Measurements from ENCODE around the gene CTLA4. TPM values are rescaled to one million over a fixed set of nuclear protein-coding genes. Genes with fewer than 3 reads are reported as not detected.
"Not testable (repeated sequence)": the region's sequence is repeated elsewhere in the genome, so short reads cannot be mapped to it uniquely, and the experiment has no call there.

CTLA4 gene
- total and polyA plus RNA-seq, 2 experiments from 2014 or later = not detected

DNA sequence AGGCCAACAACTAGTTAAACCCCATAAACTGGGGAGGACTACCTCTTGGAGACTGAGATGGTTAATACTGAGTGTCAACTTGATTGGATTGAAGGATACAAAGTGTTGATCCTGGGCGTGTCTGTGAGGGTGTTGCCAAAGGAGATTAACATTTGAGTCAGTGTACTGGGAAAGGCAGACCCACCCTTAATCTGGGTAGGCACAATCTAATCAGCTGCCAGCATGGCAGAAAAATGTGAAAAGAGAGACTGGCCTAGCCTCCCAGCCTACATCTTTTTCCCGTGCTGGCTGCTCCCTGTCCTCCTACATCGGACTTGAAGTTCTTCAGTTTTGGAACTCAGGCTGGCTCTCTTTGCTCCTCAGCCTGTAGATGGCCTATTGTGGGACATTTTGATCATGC, 13.6 kb downstream of the CTLA4 start:
- H4K20me1 ChIP-seq (replicated peaks; ENCODE audit: insufficient read depth); H3K27ac Mint-ChIP-seq; ATAC-seq; H3K9me3 Mint-ChIP-seq; H3K79me2 ChIP-seq (replicated peaks; ENCODE audit: insufficient read depth); H3K4me3 Mint-ChIP-seq; H3K4me1 Mint-ChIP-seq; H3K27me3 Mint-ChIP-seq (ENCODE audit: insufficient read depth, low read depth, poor library complexity); H3K27ac ChIP-seq (ENCODE audit: low read depth); H3F3A ChIP-seq (replicated peaks; ENCODE audit: low read depth); H2AFZ ChIP-seq; H3K27me3 ChIP-seq (ENCODE audit: insufficient read depth); H3K36me3 Mint-ChIP-seq (ENCODE audit: low read depth); H3K36me3 ChIP-seq (ENCODE audit: insufficient read depth); H3K4me1 ChIP-seq (ENCODE audit: insufficient read depth); H3K4me3 ChIP-seq; H3K4me2 ChIP-seq; DNase-seq (ENCODE audit: low spot score): not testable (repeated sequence)
- H3K9me2 ChIP-seq (ENCODE audit: insufficient read depth) = peaks cover 11% of the 10 kb centered on the region; the same call in 1 of the 2 replicates

DNA sequence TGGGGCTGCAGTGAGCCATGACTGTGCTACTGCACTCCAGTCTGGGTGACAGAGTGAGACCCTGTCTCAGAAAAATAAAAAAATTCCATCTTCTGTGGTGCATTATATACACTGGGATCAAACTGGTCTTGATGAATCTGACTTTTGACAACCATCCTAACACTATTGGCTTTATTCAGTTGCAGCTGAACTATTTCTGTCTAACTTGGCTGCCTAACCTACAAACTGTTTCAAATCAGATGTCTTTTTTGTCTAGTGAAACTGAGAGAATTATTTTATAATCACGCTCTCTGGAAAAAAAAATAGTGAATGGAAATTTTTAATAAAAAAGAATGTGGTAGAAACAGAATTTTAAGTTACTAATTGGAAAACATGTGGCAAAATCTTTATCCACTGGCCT, 15.0 kb downstream of the CTLA4 start:
- no peaks in the 10 kb centered on the region for H3K27me3 Mint-ChIP-seq (ENCODE audit: insufficient read depth, low read depth, poor library complexity)
- no peaks in the 10 kb centered on the region for H3K36me3 ChIP-seq (ENCODE audit: insufficient read depth)
- no peak overlapping the region for H3K27ac ChIP-seq (ENCODE audit: low read depth)
- TF ChIP-seq, protein P1, sequence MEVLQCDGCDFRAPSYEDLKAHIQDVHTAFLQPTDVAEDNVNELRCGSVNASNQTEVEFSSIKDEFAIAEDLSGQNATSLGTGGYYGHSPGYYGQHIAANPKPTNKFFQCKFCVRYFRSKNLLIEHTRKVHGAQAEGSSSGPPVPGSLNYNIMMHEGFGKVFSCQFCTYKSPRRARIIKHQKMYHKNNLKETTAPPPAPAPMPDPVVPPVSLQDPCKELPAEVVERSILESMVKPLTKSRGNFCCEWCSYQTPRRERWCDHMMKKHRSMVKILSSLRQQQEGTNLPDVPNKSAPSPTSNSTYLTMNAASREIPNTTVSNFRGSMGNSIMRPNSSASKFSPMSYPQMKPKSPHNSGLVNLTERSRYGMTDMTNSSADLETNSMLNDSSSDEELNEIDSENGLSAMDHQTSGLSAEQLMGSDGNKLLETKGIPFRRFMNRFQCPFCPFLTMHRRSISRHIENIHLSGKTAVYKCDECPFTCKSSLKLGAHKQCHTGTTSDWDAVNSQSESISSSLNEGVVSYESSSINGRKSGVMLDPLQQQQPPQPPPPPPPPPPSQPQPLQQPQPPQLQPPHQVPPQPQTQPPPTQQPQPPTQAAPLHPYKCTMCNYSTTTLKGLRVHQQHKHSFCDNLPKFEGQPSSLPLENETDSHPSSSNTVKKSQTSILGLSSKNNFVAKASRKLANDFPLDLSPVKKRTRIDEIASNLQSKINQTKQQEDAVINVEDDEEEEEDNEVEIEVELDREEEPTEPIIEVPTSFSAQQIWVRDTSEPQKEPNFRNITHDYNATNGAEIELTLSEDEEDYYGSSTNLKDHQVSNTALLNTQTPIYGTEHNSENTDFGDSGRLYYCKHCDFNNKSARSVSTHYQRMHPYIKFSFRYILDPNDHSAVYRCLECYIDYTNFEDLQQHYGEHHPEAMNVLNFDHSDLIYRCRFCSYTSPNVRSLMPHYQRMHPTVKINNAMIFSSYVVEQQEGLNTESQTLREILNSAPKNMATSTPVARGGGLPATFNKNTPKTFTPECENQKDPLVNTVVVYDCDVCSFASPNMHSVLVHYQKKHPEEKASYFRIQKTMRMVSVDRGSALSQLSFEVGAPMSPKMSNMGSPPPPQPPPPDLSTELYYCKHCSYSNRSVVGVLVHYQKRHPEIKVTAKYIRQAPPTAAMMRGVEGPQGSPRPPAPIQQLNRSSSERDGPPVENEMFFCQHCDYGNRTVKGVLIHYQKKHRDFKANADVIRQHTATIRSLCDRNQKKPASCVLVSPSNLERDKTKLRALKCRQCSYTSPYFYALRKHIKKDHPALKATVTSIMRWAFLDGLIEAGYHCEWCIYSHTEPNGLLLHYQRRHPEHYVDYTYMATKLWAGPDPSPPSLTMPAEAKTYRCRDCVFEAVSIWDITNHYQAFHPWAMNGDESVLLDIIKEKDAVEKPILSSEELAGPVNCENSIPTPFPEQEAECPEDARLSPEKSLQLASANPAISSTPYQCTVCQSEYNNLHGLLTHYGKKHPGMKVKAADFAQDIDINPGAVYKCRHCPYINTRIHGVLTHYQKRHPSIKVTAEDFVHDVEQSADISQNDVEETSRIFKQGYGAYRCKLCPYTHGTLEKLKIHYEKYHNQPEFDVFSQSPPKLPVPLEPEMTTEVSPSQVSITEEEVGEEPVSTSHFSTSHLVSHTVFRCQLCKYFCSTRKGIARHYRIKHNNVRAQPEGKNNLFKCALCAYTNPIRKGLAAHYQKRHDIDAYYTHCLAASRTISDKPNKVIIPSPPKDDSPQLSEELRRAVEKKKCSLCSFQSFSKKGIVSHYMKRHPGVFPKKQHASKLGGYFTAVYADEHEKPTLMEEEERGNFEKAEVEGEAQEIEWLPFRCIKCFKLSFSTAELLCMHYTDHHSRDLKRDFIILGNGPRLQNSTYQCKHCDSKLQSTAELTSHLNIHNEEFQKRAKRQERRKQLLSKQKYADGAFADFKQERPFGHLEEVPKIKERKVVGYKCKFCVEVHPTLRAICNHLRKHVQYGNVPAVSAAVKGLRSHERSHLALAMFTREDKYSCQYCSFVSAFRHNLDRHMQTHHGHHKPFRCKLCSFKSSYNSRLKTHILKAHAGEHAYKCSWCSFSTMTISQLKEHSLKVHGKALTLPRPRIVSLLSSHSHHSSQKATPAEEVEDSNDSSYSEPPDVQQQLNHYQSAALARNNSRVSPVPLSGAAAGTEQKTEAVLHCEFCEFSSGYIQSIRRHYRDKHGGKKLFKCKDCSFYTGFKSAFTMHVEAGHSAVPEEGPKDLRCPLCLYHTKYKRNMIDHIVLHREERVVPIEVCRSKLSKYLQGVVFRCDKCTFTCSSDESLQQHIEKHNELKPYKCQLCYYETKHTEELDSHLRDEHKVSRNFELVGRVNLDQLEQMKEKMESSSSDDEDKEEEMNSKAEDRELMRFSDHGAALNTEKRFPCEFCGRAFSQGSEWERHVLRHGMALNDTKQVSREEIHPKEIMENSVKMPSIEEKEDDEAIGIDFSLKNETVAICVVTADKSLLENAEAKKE (CRISPR knock-in tag; IDR thresholded peaks at IDR 0.05) = no peak
- no peaks in the 10 kb centered on the region for H4K20me1 ChIP-seq (replicated peaks; ENCODE audit: insufficient read depth)
- H3K4me3 Mint-ChIP-seq = no peak overlapping the region
- no peak overlapping the region for H3K4me3 ChIP-seq
- H3K4me1 ChIP-seq (ENCODE audit: insufficient read depth) = no peaks in the 10 kb centered on the region
- H2AFZ ChIP-seq = no peak overlapping the region
- no peaks in the 10 kb centered on the region for H3K9me3 Mint-ChIP-seq
- no peaks in the 10 kb centered on the region for H3K79me2 ChIP-seq (replicated peaks; ENCODE audit: insufficient read depth)
- ATAC-seq (no peak), DNase-seq (ENCODE audit: low spot score) (no peak)
- no peaks in the 10 kb centered on the region for H3F3A ChIP-seq (replicated peaks; ENCODE audit: low read depth)
- H3K4me2 ChIP-seq = no peak overlapping the region
- no peaks in the 10 kb centered on the region for H3K36me3 Mint-ChIP-seq (ENCODE audit: low read depth)
- H3K9me2 ChIP-seq (ENCODE audit: insufficient read depth) = peaks cover 9% of the 10 kb centered on the region; the same call in 1 of the 2 replicates
- H3K4me1 Mint-ChIP-seq = no peaks in the 10 kb centered on the region; the same call in 2 of the 3 replicates
- H3K27me3 ChIP-seq (ENCODE audit: insufficient read depth) = no peaks in the 10 kb centered on the region
- no peak overlapping the region for H3K27ac Mint-ChIP-seq
